C4-2B (cell line): ENCODE data around the gene EEA1.

Experiments
- CTCF ChIP-seq: fragments of 450-650 bp; conservative IDR thresholded peaks from 2 replicates; pipeline ENCODE4 v1.5.1; 2017; ENCODE audit warnings: mild to moderate bottlenecking
- ZFX ChIP-seq: fragments of 450-650 bp; IDR thresholded peaks from 2 replicates; pipeline ENCODE4 v1.6.1; 2017

GRCh38 chr12:92978607-92979006, 49.5 kb upstream of the EEA1 start:
- TF ChIP-seq CTCF (no peak), ZFX (no peak)
